GM12874 (cell line): ENCODE data around the gene ATP6V0D1.

Source experiments
- CTCF ChIP-seq: IDR thresholded peaks from 2 replicates; pipeline ENCODE4 v1.5.1; 2011; ENCODE audit warnings: low read depth, mild to moderate bottlenecking, control low read depth, low read length, moderate library complexity; ENCODE audit not compliant: insufficient read depth

Gene ATP6V0D1

GRCh38 chr16:67464565-67464964 is 16.4 kb downstream of the ATP6V0D1 start:
- TF ChIP-seq CTCF = no peak

GRCh38 chr16:67463691-67464090 is 17.3 kb downstream of the ATP6V0D1 start:
- TF ChIP-seq CTCF = no peak

GRCh38 chr16:67463059-67463458 is 17.9 kb downstream of the ATP6V0D1 start:
- no peak for TF ChIP-seq CTCF

- TF ChIP-seq CTCF = no peak
These were observed 18.7 kb downstream of the ATP6V0D1 start for GRCh38 chr16:67462279-67462655.

- TF ChIP-seq CTCF = no peak
These were observed 19.2 kb downstream of the ATP6V0D1 start for GRCh38 chr16:67461600-67462278.

GRCh38 chr16:67460961-67461360 is 20.0 kb downstream of the ATP6V0D1 start:
- TF ChIP-seq CTCF = no peak

- no peak for TF ChIP-seq CTCF
These were observed 20.8 kb downstream of the ATP6V0D1 start for GRCh38 chr16:67460168-67460567.
